Testis (tissue), 3 donors: ENCODE data around the gene SYNGR2. TPM values are rescaled to one million over a fixed set of nuclear protein-coding genes. Genes with fewer than 3 reads are reported as not detected.

ENCODE experiments used
- DNase-seq: peaks from one replicate; pipeline ENCODE4 v3.0.0-alpha.2; 2019
- H3K27ac ChIP-seq, 2 donors: fragments of 200-600 bp; sonication (generic); one replicate each; pipeline ENCODE4 v1.5.1; 2019
- H3K27me3 ChIP-seq: fragments of 200-600 bp; sonication (generic); one replicate; pipeline ENCODE4 v1.5.1; 2019
- H3K36me3 ChIP-seq: fragments of 200-600 bp; sonication (generic); one replicate; pipeline ENCODE4 v1.5.1; 2017; ENCODE audit warnings: low read depth; ENCODE audit errors: missing control alignments
- H3K4me1 ChIP-seq: fragments of 200-600 bp; sonication (generic); one replicate; pipeline ENCODE4 v1.5.1; 2019
- H3K4me3 ChIP-seq, 2 donors: fragments of 200-600 bp; sonication (generic); one replicate each; pipeline ENCODE4 v1.5.1; 2017 to 2019
- H3K9me3 ChIP-seq: fragments of 200-600 bp; sonication (generic); one replicate; pipeline ENCODE4 v1.5.1; 2017
- CTCF ChIP-seq, 3 experiments: fragments of 450-650 bp in 2 of 3; fragments of 200-600 bp in 1 of 3; sonication (generic) in 1 of 3; IDR thresholded peaks; one replicate each; pipeline ENCODE4 v1.5.1; 2016 to 2019; ENCODE audit warnings: antibody characterized with exemption in 3 of 3, mild to moderate bottlenecking in 2 of 3, moderate library complexity in 1 of 3
- POLR2A ChIP-seq: fragments of 450-650 bp; IDR thresholded peaks from one replicate; pipeline ENCODE4 v1.6.1; 2017; ENCODE audit warnings: antibody characterized with exemption, mild to moderate bottlenecking, moderate library complexity
- WGBS, 2 donors: methylation state at CpG; one replicate each; pipeline ENCODE4 v1.1.5; 2018; 5-methylcytosine and 5-hydroxymethylcytosine counted together
- intact Hi-C: fragments of 100-400 bp; cut with DNase I; formaldehyde crosslinking; loops from one replicate; pipeline ENCODE4 v1.15.1; 2023; ENCODE audit warnings: low total_unique reads
- polyA plus RNA-seq: library from polyadenylated mRNA; stranded (reverse); fragments of 350-450 nt; fragmentation: Illumina TruSeq; extraction: RNeasy Lipid Tissue Mini Kit (QIAGEN cat#74804); gene quantifications from one replicate; pipeline ENCODE4 v1.2.3, GENCODE V29; 2014; ENCODE audit warnings: low read depth, low replicate concordance; ENCODE audit not compliant: insufficient read depth
- total RNA-seq, 2 donors: library from RNA; depleted of rRNA; stranded (reverse); fragments of >200 nt; gene quantifications; one replicate each; pipeline ENCODE4 v1.2.3, GENCODE V29; 2016

SYNGR2 gene
- total and polyA plus RNA-seq, 3 donors from 2014 or later = 63.7 to 70.6 (median 68.7) TPM

- Histone ChIP-seq H3K9me3 (no peaks in the 10 kb centered on the region), H3K27ac (no peak overlapping the region), H3K4me3 (no peak overlapping the region), H3K4me1 (peaks cover 5% of the 10 kb centered on the region), H3K27me3 (no peaks in the 10 kb centered on the region), H3K36me3 (no peaks in the 10 kb centered on the region)
- no peak for DNase-seq
- intact Hi-C loops = no loop called here
- WGBS, 2 donors = 91 to 96% methylated on average over 9 to 10 of the region's 10 CpGs
- TF ChIP-seq POLR2A (no peak), CTCF (IDR thresholded peaks at IDR 0.05) (no peak)
Observed at GRCh38 chr17:78210111-78210510, 41.7 kb downstream of the SYNGR2 start.

GRCh38 chr17:78211032-78211431, 42.7 kb downstream of the SYNGR2 start:
- Histone ChIP-seq H3K27me3 (no peaks in the 10 kb centered on the region), H3K36me3 (no peaks in the 10 kb centered on the region), H3K9me3 (no peaks in the 10 kb centered on the region), H3K4me1 (peaks cover 5% of the 10 kb centered on the region), H3K27ac (no peak overlapping the region), H3K4me3 (no peak overlapping the region)
- TF ChIP-seq POLR2A (no peak), CTCF (IDR thresholded peaks at IDR 0.05) (no peak)
- WGBS, 2 donors = 89 to 91% methylated on average over 11 of the region's 11 CpGs
- DNase-seq = no peak
- intact Hi-C loops = no loop called here

- WGBS, 2 donors = 0 to 4% methylated on average over 14 to 51 of the region's 60 CpGs
- H3K27me3 ChIP-seq = no peaks in the 10 kb centered on the region
- TF ChIP-seq CTCF (IDR thresholded peaks at IDR 0.05) = no peak
- TF ChIP-seq POLR2A = no peak
- peak; percentile 95 for DNase-seq
- intact Hi-C loops = no loop called here
- peak within 1 kb of the TSS; percentile 56 to 66 for H3K4me3 ChIP-seq
- peaks cover 5% of the 10 kb centered on the region for H3K4me1 ChIP-seq
- H3K9me3 ChIP-seq = no peaks in the 10 kb centered on the region
- no peaks in the 10 kb centered on the region for H3K36me3 ChIP-seq
- H3K27ac ChIP-seq = no peak within 1 kb of the TSS
Observed at GRCh38 chr17:78214016-78214705, 45.8 kb downstream of the SYNGR2 start, which contains the start of gene BIRC5. Gene BIRC5, plus strand, starts transcription at chr17:78214253. Its CDS starts 64 bp downstream, at chr17:78214317.

- intact Hi-C loops = no loop called here
- H3K4me3 ChIP-seq = peak overlapping the region; percentile 56 to 66
Observed at GRCh38 chr17:78214706-78215061, 46.3 kb downstream of the SYNGR2 start.

More at GRCh38 chr17:78214706-78215061, 46.3 kb downstream of the SYNGR2 start:
- 9 to 19% methylated on average over 3 to 5 of the region's 5 CpGs for WGBS, 2 donors
- H3K4me1 ChIP-seq = peaks cover 5% of the 10 kb centered on the region
- no peaks in the 10 kb centered on the region for H3K27me3 ChIP-seq
- H3K36me3 ChIP-seq = no peaks in the 10 kb centered on the region
- no peak for DNase-seq
- no peaks in the 10 kb centered on the region for H3K9me3 ChIP-seq
- no peak overlapping the region for H3K27ac ChIP-seq
- TF ChIP-seq POLR2A (no peak), CTCF (IDR thresholded peaks at IDR 0.05) (no peak)
